ENCODE measurements around the gene QPCT.

The QPCT gene

GRCh38 chr2:37333256-37333655, 11.2 kb upstream of the QPCT start:
- no peak for DNase-seq (ENCODE audit: low spot score)
- in situ Hi-C loops (cut with MboI; ENCODE audit: low sequenced_read_pairs, unreplicated experiment), result no loop called here
- TF ChIP-seq, protein P1, sequence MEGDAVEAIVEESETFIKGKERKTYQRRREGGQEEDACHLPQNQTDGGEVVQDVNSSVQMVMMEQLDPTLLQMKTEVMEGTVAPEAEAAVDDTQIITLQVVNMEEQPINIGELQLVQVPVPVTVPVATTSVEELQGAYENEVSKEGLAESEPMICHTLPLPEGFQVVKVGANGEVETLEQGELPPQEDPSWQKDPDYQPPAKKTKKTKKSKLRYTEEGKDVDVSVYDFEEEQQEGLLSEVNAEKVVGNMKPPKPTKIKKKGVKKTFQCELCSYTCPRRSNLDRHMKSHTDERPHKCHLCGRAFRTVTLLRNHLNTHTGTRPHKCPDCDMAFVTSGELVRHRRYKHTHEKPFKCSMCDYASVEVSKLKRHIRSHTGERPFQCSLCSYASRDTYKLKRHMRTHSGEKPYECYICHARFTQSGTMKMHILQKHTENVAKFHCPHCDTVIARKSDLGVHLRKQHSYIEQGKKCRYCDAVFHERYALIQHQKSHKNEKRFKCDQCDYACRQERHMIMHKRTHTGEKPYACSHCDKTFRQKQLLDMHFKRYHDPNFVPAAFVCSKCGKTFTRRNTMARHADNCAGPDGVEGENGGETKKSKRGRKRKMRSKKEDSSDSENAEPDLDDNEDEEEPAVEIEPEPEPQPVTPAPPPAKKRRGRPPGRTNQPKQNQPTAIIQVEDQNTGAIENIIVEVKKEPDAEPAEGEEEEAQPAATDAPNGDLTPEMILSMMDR (IDR thresholded peaks at IDR 0.05; ENCODE audit: borderline replicate concordance, control extremely low read depth, extremely low read depth, insufficient read depth, missing control alignments), result no peak

DNA sequence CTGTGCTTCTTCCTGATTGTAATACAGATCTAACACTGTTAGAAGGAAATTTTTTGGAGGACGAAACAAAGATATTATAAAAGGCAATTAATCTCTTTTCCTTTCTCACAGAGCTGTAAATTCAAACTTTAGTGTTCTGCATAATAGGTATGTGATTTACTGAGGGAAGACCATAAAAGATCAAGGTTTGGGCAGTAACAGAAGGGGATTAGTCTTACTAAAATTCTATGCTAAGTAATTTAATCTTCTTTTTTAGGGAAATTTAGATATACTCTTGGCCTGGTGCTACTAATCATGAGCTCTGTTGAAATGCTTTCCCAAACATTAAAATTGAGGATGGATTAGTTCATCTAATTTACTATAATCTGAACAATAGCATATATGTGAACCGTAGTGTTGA, 8.8 kb upstream of the QPCT start:
- no peak for DNase-seq (ENCODE audit: low spot score)
- in situ Hi-C loops (cut with MboI; ENCODE audit: low sequenced_read_pairs, unreplicated experiment), result no loop called here
- TF ChIP-seq, protein P1 (IDR thresholded peaks at IDR 0.05; ENCODE audit: borderline replicate concordance, control extremely low read depth, extremely low read depth, insufficient read depth, missing control alignments), result no peak

- DNase-seq (ENCODE audit: low spot score), result no peak
- TF ChIP-seq, protein P1 (IDR thresholded peaks at IDR 0.05; ENCODE audit: borderline replicate concordance, control extremely low read depth, extremely low read depth, insufficient read depth, missing control alignments), result no peak
These were observed 6.7 kb upstream of the QPCT start for GRCh38 chr2:37337620-37338280.

DNA sequence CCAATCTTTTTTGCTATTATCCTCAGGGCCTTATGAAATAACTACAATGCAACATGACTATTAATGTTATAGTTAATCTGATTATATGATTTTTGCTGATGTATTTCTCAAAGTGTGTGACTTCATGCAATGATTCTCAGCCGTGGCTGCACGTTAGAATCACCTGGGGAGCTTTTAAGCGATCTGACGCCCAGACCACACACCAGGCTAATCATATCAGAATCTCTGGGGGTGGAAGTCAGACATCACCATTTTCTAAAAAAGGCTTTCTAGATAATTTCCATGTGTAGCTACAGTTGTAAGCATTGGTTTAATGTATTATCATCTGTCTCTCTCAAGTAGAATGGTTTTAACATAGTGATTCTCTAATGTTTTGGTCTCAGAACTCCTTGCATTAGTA, 5.5 kb upstream of the QPCT start:
- TF ChIP-seq, protein P1 (IDR thresholded peaks at IDR 0.05; ENCODE audit: borderline replicate concordance, control extremely low read depth, extremely low read depth, insufficient read depth, missing control alignments), result no peak
- DNase-seq (ENCODE audit: low spot score), result no peak
- in situ Hi-C loops (cut with MboI; ENCODE audit: low sequenced_read_pairs, unreplicated experiment), result no loop called here

More at GRCh38 chr2:37337620-37338280, 6.7 kb upstream of the QPCT start:
- in situ Hi-C loops (cut with MboI; ENCODE audit: low sequenced_read_pairs, unreplicated experiment), result no loop called here

DNA sequence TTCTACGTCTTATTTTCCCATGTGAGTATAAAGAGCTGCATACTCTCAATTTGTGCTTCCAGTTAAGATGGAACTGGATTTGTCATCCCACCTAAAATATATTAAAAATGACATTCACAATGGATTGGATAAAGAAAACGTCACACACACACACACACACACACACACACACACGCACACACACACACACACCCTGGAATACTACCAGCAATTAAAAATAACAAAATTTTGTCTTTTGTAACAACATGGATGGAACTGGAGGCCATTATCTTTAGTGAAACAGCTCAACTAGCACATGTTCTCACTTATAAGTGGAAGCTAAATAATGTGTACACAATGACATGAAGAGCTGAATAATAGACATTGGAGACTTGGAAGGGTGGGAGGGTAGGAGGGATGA, 3.8 kb upstream of the QPCT start:
- in situ Hi-C loops (cut with MboI; ENCODE audit: low sequenced_read_pairs, unreplicated experiment), result no loop called here
- no peak for DNase-seq (ENCODE audit: low spot score)
- TF ChIP-seq, protein P1 (IDR thresholded peaks at IDR 0.05; ENCODE audit: borderline replicate concordance, control extremely low read depth, extremely low read depth, insufficient read depth, missing control alignments), result no peak

DNA sequence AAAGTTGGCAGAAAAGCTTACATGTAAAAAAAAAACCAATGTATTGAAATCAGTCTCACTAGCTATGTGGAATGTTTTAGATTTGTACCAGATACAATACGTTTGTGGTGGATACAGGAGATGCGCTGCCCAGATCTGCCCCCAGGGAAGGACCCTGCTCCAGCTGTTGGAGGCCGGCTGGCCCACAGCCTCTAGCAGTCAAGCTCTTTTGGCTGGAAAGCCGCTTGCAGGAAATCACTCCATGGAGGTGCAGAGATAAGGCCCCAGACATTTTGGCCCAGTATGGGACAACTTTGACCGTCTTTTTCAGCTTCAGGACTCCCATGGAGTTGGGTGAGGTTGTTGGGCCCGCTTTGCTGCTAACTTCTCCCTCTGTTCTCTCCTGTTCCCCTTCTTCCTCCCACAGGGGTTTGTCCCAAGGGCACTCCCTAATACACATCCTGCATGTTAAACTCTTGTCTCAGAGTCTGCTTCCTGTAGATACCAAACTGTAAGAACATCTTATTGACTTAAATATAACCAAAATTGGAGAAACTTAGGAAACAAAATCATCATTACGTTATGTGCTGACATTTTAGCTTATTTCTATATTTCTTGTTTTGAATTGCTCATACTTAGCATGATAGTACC, 1.7 kb upstream of the QPCT start:
- TF ChIP-seq, protein P1 (IDR thresholded peaks at IDR 0.05; ENCODE audit: borderline replicate concordance, control extremely low read depth, extremely low read depth, insufficient read depth, missing control alignments), result no peak
- DNase-seq (ENCODE audit: low spot score), result no peak

More for the DNA sequence above, 1.7 kb upstream of the QPCT start:
- in situ Hi-C loops (cut with MboI; ENCODE audit: low sequenced_read_pairs, unreplicated experiment), result no loop called here

Measured in GM13976 (cell line).